Fibroblast of peridontal ligament (primary cell): ENCODE results near the gene GALNT11.

Experiments used
- DNase-seq: peaks from one replicate; pipeline ENCODE4 v3.0.0-alpha.2; 2010; ENCODE audit errors: extremely low read depth

Gene GALNT11

DNA sequence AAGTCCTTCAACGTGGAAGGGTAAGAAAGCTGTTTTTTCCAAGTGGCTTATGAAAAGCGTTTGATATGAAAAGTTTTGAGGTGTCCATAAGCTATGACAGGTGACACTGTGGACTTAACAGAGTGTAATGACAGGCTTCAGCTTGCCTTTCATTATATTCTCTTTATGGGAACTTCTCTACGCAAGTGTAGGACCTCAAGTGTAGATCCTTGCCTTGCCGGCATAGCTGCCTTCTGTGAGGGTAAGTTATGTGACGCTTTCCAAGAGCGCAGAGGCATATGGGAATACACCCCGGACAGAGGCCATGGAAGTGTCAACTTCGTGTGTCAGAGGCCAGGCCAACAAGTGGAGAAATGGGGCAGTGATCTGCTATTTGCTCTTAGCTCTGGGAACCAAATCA is 91.9 kb downstream of the GALNT11 start:
- DNase-seq, result no peak

DNA sequence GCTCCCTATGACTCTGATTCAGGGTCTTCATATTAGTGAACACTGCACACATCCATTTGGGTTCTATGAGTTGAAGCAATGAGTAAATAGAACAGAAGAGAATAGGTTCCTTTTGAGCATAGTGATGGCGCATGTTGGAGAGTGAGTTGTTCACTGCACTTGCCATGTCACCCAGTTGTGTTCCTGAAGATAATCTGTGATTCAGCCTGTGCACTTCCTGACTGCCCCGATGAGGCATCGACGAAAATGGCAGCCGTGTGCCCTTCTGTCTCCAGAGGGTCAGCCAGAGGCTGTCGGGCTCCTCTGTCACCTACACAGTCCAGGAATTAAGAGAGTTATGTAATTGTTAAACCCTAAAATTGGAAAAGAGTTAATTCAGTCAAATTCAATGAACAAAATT is 94.7 kb downstream of the GALNT11 start:
- DNase-seq, result no peak

DNA sequence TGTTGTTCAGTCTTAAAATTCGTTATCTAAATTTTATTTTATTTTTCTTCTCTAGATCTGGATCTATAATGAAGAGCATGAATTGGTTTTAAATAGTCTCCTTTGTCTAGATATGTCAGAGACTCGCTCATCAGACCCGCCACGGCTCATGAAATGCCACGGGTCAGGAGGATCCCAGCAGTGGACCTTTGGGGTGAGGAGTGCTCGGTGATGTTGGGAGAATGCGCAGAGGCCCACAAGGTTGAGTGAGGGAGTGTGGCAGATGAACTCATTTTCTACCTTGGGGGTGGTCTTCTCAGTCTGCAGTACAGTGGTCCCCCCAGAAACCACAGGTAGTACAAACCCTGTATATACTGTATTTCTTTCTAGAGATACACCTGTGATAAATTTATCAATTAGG is 95.3 kb downstream of the GALNT11 start:
- no peak for DNase-seq

DNA sequence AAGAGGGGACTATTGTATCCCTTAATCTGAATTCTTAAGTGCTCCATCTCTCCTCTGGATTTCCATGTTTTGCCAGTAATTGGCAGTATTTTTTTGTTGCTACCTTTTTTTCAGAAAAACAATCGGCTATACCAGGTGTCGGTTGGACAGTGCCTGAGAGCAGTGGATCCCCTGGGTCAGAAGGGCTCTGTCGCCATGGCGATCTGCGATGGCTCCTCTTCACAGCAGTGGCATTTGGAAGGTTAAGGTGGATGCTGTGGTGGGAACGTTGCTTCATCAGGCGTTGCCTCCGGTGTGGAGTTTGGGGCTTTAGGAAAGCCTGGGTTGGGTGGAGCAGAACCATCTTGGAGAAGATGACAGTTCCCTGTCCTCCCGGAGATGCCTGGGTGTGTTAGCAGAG is 96.0 kb downstream of the GALNT11 start:
- DNase-seq, result no peak

GRCh38 chr7:152122540-152122939 is 97.1 kb downstream of the GALNT11 start:
- DNase-seq, result no peak

DNA sequence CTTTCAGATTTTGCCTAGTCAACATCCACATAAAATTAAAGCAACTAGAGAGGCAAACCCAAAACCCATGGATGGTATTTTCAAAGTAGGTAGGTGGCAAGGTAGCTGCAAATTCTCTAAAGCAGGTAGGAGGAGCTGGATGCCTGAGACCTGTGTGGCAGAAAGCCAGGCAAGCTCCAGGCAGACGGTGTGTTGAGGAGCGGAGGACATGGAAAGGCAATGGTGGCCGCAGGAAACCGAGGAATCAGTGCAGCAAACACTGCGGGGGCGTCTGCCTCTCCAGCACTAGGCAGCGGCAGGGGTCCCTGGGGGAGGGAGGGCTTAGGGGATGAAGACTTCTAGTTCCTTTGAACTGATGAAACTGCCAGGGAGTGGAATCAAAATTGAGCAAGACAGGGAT is 101.3 kb downstream of the GALNT11 start:
- DNase-seq, result no peak

DNA sequence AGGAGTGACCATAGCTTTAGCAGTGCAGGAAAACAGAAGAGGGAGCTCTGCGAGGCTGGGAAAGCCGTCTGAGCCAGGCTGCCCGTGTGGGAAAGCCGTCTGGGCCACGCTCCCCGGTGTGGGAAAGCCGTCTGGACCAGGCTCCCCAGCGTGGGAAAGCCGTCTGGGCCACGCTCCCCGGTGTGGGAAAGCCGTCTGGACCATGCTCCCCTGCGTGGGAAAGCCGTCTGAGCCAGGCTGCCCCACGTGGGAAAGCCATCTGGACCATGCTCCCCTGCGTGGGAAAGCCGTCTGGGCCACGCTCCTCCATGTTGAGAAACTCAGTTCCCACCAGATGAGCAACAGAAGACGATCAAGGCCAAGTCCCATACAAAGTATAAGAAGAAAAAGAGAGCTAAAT is 101.8 kb downstream of the GALNT11 start:
- DNase-seq, result no peak

DNA sequence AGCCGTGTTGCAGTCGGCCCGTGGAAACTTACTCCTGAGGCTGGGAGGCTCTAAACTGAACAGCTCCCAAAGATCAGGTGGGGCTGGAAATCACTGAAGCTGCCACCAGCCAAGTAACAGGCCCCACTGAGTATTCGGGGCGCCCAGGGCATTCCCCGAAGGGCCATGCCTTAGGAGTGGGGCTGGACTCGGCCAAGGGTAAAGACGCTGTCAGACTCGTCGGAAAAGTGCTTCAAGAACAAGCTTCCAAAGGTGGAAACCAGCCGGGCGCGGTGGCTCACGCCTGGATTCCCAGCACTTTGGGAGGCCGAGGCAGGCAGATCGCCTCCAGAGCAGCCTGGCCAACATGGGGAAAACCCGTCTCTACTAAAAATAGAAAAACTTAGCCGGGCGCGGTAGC is 102.8 kb downstream of the GALNT11 start:
- no peak for DNase-seq

GRCh38 chr7:152128741-152129461 is 103.4 kb downstream of the GALNT11 start:
- no peak for DNase-seq

DNA sequence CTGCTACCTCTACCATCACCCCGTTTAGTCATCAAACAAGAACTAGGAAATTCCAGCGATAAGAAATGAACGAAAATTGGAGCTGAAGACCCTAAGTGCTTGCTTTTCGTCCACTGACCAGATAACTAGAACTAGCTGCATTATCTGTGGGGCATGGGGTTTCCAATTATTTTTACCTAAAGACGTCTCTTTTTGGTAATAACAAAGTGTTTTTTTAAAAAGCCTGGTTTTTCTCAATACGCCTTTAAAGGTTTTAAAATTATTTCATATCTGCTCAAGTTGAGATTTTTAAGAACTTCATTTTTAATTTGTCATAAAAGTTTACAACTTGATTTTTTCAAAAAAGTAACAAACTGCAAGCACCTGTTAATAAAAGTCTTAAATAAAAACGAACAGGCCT is 104.2 kb downstream of the GALNT11 start:
- no peak for DNase-seq

- DNase-seq, result no peak
Measured at GRCh38 chr7:152130658-152131590, 105.5 kb downstream of the GALNT11 start.

GRCh38 chr7:152131981-152132494 is 106.6 kb downstream of the GALNT11 start:
- no peak for DNase-seq

DNA sequence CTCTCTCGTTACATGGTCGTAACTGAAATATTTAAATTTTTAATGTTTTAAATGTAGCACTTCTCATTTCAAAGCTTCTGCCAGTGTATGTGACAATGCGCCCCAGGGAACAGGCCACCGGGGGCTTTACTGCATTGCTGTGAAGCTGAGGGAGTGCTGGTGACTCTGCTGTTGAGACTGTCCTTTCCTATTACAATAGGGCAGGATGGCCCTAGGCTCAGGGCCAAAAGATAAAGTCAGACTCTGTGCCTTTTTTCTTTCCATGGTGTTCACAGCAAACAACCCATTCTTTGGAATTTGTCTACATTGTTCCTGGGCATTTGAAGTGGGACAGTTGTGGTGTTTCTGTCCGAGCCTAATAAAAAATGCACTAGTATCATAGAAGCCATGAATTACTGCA is 107.3 kb downstream of the GALNT11 start:
- no peak for DNase-seq

GRCh38 chr7:152133804-152134203 is 108.3 kb downstream of the GALNT11 start:
- DNase-seq, result no peak

DNA sequence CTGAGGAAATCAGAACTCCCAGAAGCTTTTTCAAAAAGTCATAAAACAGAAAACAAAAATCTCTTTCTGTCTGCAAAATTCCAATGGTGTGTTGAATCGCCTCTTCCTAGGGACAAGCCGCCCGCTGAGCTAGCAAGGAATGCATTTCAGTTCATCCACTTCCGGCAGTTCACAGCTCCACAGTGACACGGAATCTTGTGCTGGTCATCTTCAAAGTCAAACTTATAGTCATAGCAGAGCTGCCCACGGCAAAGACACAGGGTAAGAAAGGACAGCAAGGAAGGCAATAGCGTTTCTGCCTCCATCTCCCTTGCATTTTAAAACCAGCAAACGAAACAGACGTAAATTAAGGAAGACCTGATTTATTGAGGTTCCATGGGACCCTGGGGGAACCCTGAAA is 111.2 kb downstream of the GALNT11 start:
- peak; percentile 34 for DNase-seq

GRCh38 chr7:152137476-152138025 is 112.1 kb downstream of the GALNT11 start:
- no peak for DNase-seq

GRCh38 chr7:152140067-152140466 is 114.6 kb downstream of the GALNT11 start:
- DNase-seq, result no peak

- no peak for DNase-seq
Measured at GRCh38 chr7:152140560-152140959, 115.1 kb downstream of the GALNT11 start.

DNA sequence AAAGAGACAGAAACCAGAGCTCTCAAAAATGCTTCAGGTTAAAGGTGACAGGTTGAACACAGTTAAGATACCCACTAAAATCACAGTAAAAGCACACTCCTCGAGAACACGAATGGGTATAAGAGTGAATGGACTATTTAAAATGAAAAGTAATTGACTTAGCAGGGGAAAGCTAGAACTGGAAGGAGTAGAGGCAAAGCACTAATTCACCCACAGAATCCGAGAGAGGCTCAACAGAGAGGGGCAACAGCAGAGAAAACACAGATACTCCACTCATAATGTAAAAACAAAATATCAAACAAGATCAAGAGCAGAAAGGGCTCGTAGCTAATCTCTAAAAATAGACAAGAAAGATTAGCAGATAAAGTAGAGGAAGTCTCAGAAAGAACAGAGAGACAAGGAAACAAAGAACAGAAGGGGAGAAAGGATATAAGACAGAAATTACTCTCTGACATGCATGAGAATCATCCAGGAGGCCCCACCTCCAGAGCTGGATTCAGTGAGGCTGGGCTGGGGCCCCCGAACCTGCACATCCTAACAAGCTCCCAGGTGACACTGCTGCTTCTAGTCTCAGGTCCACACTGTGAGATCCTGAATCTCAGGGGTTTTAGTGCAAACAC is 117.6 kb downstream of the GALNT11 start:
- DNase-seq, result no peak

- no peak for DNase-seq
Measured at GRCh38 chr7:152144557-152145245, 119.2 kb downstream of the GALNT11 start.

- peak; percentile 66 for DNase-seq
Measured at GRCh38 chr7:152145853-152146466, 120.5 kb downstream of the GALNT11 start.
